ENCODE measurements around the gene MROH2B. TPM values are rescaled to one million over a fixed set of nuclear protein-coding genes. Genes with fewer than 3 reads are reported as not detected.

Gene MROH2B
- total and polyA plus RNA-seq, 7 donors: 0.07 to 0.36 (median 0.33) TPM; not detected in 4

DNA sequence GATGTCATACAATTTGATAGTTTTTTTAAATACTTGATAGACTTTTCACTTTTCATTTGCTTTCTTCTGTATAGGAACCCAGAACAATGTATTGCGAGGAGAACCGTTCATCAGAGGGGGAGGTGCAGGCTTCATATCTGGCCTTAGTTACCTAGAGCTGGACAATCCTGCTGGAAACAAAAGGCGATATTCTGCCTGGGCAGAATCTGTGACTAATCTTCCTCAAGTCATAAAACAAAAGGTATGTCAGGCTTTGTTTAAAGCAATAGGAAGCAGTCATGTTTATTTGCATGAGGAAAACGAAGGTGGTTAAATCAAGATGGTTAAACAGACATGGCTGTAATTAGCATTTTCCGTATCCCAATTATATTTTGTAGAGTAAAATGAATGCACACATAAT, 115.8 kb downstream of the MROH2B start:
- Histone ChIP-seq H3K4me1 (no peaks in the 10 kb centered on the region), H3K9me3 (no peaks in the 10 kb centered on the region), H3K4me3 (no peak overlapping the region), H3K36me3 (peaks cover 0 to 13% (median 0%) of the 10 kb centered on the region in 4 donors), H3K27me3 (no peaks in the 10 kb centered on the region), H3K27ac (no peak overlapping the region)
- no peak for DNase-seq
- 62 to 74% methylated on average over 5 of the region's 5 CpGs for WGBS, 2 donors
- intact Hi-C loops (cut with DNase I): no loop called here
- TF ChIP-seq EP300 (IDR thresholded peaks at IDR 0.05): no peak
- no peak for TF ChIP-seq POLR2A (IDR thresholded peaks at IDR 0.05)
- TF ChIP-seq, protein P1, sequence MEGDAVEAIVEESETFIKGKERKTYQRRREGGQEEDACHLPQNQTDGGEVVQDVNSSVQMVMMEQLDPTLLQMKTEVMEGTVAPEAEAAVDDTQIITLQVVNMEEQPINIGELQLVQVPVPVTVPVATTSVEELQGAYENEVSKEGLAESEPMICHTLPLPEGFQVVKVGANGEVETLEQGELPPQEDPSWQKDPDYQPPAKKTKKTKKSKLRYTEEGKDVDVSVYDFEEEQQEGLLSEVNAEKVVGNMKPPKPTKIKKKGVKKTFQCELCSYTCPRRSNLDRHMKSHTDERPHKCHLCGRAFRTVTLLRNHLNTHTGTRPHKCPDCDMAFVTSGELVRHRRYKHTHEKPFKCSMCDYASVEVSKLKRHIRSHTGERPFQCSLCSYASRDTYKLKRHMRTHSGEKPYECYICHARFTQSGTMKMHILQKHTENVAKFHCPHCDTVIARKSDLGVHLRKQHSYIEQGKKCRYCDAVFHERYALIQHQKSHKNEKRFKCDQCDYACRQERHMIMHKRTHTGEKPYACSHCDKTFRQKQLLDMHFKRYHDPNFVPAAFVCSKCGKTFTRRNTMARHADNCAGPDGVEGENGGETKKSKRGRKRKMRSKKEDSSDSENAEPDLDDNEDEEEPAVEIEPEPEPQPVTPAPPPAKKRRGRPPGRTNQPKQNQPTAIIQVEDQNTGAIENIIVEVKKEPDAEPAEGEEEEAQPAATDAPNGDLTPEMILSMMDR (IDR thresholded peaks at IDR 0.05): no peak

Small RNAs within 50 kb of the gene (small RNA-seq; reads per million reads assigned to genes)
- gene AC114967.1: 0 reads per million in 3 donors

Other genes with a start within 250 kb of the MROH2B start
- 100 to 1,000 TPM; 120 to 170 (median 149) TPM for gene RPL37, start 236.1 kb downstream of the MROH2B start, total RNA-seq
- gene RPL37, start 236.1 kb downstream of the MROH2B start, polyA plus RNA-seq: 1,000 to 10,000 TPM; 1,182 to 2,184 (median 1,251) TPM
- 10 to 100 TPM in 2 of 4 donors, 1 to 10 TPM in 2; 4.1 to 12.2 (median 9.4) TPM for gene CARD6, start 230.0 kb downstream of the MROH2B start, total RNA-seq
- 1 to 10 TPM; 1.4 to 4.8 (median 2.8) TPM for gene CARD6, start 230.0 kb downstream of the MROH2B start, polyA plus RNA-seq
- gene C7, start 161.8 kb downstream of the MROH2B start, total RNA-seq: 100 to 1,000 TPM; 267 to 799 (median 635) TPM
- gene C7, start 161.8 kb downstream of the MROH2B start, polyA plus RNA-seq: 100 to 1,000 TPM in 1 of 3 donors, 10 to 100 TPM in 1, 1 to 10 TPM in 1; 6.2 to 131 (median 18.0) TPM
- gene C6, start 142.2 kb upstream of the MROH2B start, total RNA-seq: 1 to 10 TPM in 3 of 4 donors, under 1 TPM in 1; 0.41 to 5.3 (median 3.5) TPM
- gene C6, start 142.2 kb upstream of the MROH2B start, polyA plus RNA-seq: 1 to 10 TPM in 2 of 3 donors, under 1 TPM in 1; 0.52 to 2.4 (median 1.8) TPM

Measured in sigmoid colon (tissue), 7 donors.